Esophagus squamous epithelium (tissue), 5 donors: Measurements from ENCODE around the gene AP2A2. TPM values are rescaled to one million over a fixed set of nuclear protein-coding genes. Genes with fewer than 3 reads are reported as not detected.

Experiments used
- DNase-seq: peaks from one replicate; lab custom pipeline; 2025; lab: John Stamatoyannopoulos, UW
- H3K27ac ChIP-seq, 4 donors: fragments of 200-600 bp; sonication (generic); one replicate each; pipeline ENCODE4 v1.5.1; 2016 to 2019; ENCODE audit warnings: mild to moderate bottlenecking in 1 of 4
- H3K27me3 ChIP-seq, 4 donors: fragments of 200-600 bp; sonication (generic); 1 replicate in 3 of 4; 2 replicates in 1 of 4; pipeline versions ENCODE4 v1.5.1 to v1.6.0; 2017 to 2021; ENCODE audit warnings: antibody characterized with exemption in 1 of 4
- H3K36me3 ChIP-seq, 3 donors: fragments of 200-600 bp; sonication (generic); one replicate each; pipeline ENCODE4 v1.5.1; 2016 to 2019
- H3K4me1 ChIP-seq, 3 donors: fragments of 200-600 bp; sonication (generic); one replicate each; pipeline ENCODE4 v1.5.1; 2017 to 2019
- H3K4me3 ChIP-seq, 4 donors: fragments of 200-600 bp; sonication (generic); 1 replicate in 3 of 4; 2 replicates in 1 of 4; pipeline ENCODE4 v1.5.1; 2016 to 2019; ENCODE audit warnings: mild to moderate bottlenecking in 2 of 4, moderate library complexity in 1 of 4
- H3K9me3 ChIP-seq, 3 donors: fragments of 200-600 bp; sonication (generic); one replicate each; pipeline ENCODE4 v1.5.1; 2016 to 2019
- CTCF ChIP-seq, 6 experiments: fragments of 450-650 bp in 4 of 6; fragments of 200-600 bp in 2 of 6; sonication (generic) in 2 of 6; IDR thresholded peaks; one replicate each; pipeline ENCODE4 v1.5.1; 2016 to 2019; ENCODE audit warnings: antibody characterized with exemption in 6 of 6, mild to moderate bottlenecking in 4 of 6, moderate library complexity in 4 of 6
- POLR2A ChIP-seq, 4 donors: fragments of 450-650 bp; IDR thresholded peaks; one replicate each; pipeline ENCODE4 v1.6.1; 2017; ENCODE audit warnings: antibody characterized with exemption in 4 of 4, mild to moderate bottlenecking in 4 of 4, moderate library complexity in 3 of 4
- WGBS, 2 donors: methylation state at CpG; one replicate each; pipeline ENCODE4 v1.1.5; 2018; 5-methylcytosine and 5-hydroxymethylcytosine counted together
- intact Hi-C: fragments of 100-400 bp; cut with DNase I; formaldehyde crosslinking; loops from one replicate; pipeline ENCODE4 v1.15.0; 2022
- total RNA-seq, 4 donors: library from RNA; depleted of rRNA; stranded (reverse); fragments of >200 nt; gene quantifications; one replicate each; pipeline ENCODE4 v1.1.0, GENCODE V29; 2016
- donor health status: DM: yes; HTN: yes; CAD: no.

AP2A2 gene
- total RNA-seq, 4 donors from 2014 or later: 19.8 to 48.6 (median 28.5) TPM

DNA sequence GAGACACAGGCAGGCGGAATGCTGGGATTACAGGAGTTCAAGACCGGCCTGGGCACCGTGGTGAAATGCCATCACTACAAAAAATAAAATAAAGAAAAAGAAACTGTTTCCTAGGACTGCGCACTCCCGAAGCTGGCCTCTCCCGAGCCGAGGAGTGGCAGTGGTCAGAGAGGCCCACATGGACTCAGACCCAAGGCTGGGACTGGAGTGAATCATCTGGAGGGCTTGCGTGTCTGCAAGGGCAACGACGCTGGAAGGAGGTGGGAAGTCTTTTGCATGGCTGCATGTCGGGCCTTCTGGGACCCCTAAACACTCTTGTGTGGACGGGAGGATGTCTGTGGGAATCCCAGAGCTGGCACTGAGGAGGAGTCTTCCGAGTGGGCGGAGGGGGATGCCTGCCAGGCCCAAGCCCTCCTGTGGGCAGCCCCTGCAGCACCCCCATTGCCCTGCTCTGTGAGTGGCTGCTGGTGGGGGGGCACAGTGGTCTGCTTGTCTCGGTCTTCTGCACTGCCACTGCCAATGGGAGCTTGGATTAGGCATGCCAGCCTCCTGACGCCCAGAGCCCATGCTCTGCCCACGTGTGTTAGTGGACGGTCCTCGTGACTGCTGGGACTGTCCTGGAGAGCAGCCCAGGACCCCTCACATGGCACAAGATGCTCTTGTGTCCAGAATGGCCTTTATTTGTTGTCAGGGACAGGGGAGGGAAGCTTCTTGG, 1.8 kb upstream of the AP2A2 start:
- no peak for TF ChIP-seq POLR2A (IDR thresholded peaks at IDR 0.05)
- TF ChIP-seq CTCF (IDR thresholded peaks at IDR 0.05): no peak
- DNase-seq: no peak
- H3K9me3 ChIP-seq: no peaks in the 10 kb centered on the region
- intact Hi-C loops: no loop called here
- peaks cover 16 to 42% (median 16%) of the 10 kb centered on the region in 3 donors for H3K4me1 ChIP-seq
- no peak overlapping the region for H3K4me3 ChIP-seq
- no peaks in the 10 kb centered on the region for H3K27me3 ChIP-seq
- 89 to 91% methylated on average over 12 to 16 of the region's 19 CpGs for WGBS, 2 donors
- H3K27ac ChIP-seq: peak overlapping the region in 3 of 4 donors; percentile 60 to 97 (median 94)
- peaks cover 0 to 17% (median 0%) of the 10 kb centered on the region in 3 donors for H3K36me3 ChIP-seq

- DNase-seq: no peak
- intact Hi-C loops: loop anchor here (5.0 kb wide), 1 partner anchor 128 kb away; no protein-coding TSS in a partner anchor
- peak overlapping the region in 2 of 4 donors; percentile 79 to 87 for H3K4me3 ChIP-seq
Measured at GRCh38 chr11:924406-925157, 1.1 kb upstream of the AP2A2 start.

GRCh38 chr11:925158-925495, 543 bp upstream of the AP2A2 start:
- Histone ChIP-seq H3K9me3 (no peaks in the 10 kb centered on the region), H3K27me3 (no peaks in the 10 kb centered on the region), H3K36me3 (peaks cover 0 to 25% (median 0%) of the 10 kb centered on the region in 3 donors), H3K27ac (peak overlapping the region; percentile 60 to 97 (median 92)), H3K4me1 (peaks cover 13 to 50% (median 16%) of the 10 kb centered on the region in 3 donors), H3K4me3 (peak overlapping the region; percentile 79 to 100 (median 88))
- no peak for TF ChIP-seq POLR2A (IDR thresholded peaks at IDR 0.05)
- TF ChIP-seq CTCF (IDR thresholded peaks at IDR 0.05): no peak
- 65% methylated on average over 9 of the region's 28 CpGs; no CpG with 5 or more reads in 1 of the 2 donors for WGBS, 2 donors
- no peak for DNase-seq
- intact Hi-C loops: loop anchor here (5.0 kb wide), 1 partner anchor 127 kb away; no protein-coding TSS in a partner anchor

More at GRCh38 chr11:924406-925157, 1.1 kb upstream of the AP2A2 start:
- TF ChIP-seq POLR2A (IDR thresholded peaks at IDR 0.05): no peak
- no peak for TF ChIP-seq CTCF (IDR thresholded peaks at IDR 0.05)
- Histone ChIP-seq H3K36me3 (peaks cover 0 to 23% (median 0%) of the 10 kb centered on the region in 3 donors), H3K27me3 (no peaks in the 10 kb centered on the region), H3K9me3 (no peaks in the 10 kb centered on the region), H3K27ac (peak overlapping the region; percentile 60 to 97 (median 92)), H3K4me1 (peaks cover 13 to 44% (median 16%) of the 10 kb centered on the region in 3 donors)
- WGBS, 2 donors: 51 to 81% methylated on average over 3 to 4 of the region's 18 CpGs

- no peaks in the 10 kb centered on the region for H3K27me3 ChIP-seq
- peaks cover 0 to 25% (median 0%) of the 10 kb centered on the region in 3 donors for H3K36me3 ChIP-seq
- intact Hi-C loops: loop anchor here (5.0 kb wide), 1 partner anchor 126 kb away; no protein-coding TSS in a partner anchor
- H3K4me1 ChIP-seq: peaks cover 15 to 63% (median 16%) of the 10 kb centered on the region in 3 donors
- H3K4me3 ChIP-seq: peak overlapping the region; percentile 79 to 100 (median 88)
- no peaks in the 10 kb centered on the region for H3K9me3 ChIP-seq
- TF ChIP-seq CTCF (IDR thresholded peaks at IDR 0.05) (no peak), POLR2A (IDR thresholded peaks at IDR 0.05) (no peak)
- no peak for DNase-seq
- H3K27ac ChIP-seq: peak overlapping the region; percentile 88 to 97 (median 92)
- 3 to 5% methylated on average over 4 to 5 of the region's 26 CpGs for WGBS, 2 donors
Measured at GRCh38 chr11:926341-926916, 759 bp downstream of the AP2A2 start.
